ENCODE measurements around the gene ZNF654. TPM values are rescaled to one million over a fixed set of nuclear protein-coding genes. Genes with fewer than 3 reads are reported as not detected.

The ZNF654 gene
- total RNA-seq, 1 donor, result 20.7 TPM

- TF ChIP-seq CTCF (IDR thresholded peaks at IDR 0.05; ENCODE audit: insufficient read depth, low read depth, low read length), result no peak
- peak overlapping the region; percentile 19 for H3K4me3 ChIP-seq (ENCODE audit: low read depth, low read length)
- DNase-seq (ENCODE audit: low read depth), result peak; percentile 6
These were observed 28.8 kb upstream of the ZNF654 start for GRCh38 chr3:88030210-88030609.

DNA sequence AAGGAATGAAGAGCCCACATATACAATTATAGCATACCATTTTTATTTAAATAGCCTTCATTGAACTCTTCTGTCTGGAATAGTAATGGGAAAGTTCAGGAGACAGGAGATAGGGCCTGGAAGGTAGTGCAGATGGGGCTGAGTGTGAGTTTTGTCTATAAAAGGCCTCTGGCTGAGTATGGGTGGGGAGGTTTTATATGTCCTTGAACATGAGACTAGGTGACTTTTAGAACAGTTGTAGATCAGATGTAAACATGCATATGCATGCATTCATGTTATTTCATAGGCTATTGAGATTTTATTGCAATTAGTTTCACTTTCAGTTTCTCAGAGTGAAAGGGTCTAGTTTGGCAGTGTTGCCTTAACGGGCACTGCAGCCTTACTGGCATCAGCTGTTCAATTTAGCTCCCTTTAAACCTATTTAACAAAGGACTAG, 27.4 kb upstream of the ZNF654 start:
- no peak for TF ChIP-seq CTCF (IDR thresholded peaks at IDR 0.05; ENCODE audit: insufficient read depth, low read depth, low read length)
- peak overlapping the region; percentile 51 for H3K4me3 ChIP-seq (ENCODE audit: low read depth, low read length)
- peak; percentile 72 for DNase-seq (ENCODE audit: low read depth)

GRCh38 chr3:88032245-88032644, 26.8 kb upstream of the ZNF654 start:
- no peak for TF ChIP-seq CTCF (IDR thresholded peaks at IDR 0.05; ENCODE audit: insufficient read depth, low read depth, low read length)
- peak; percentile 7 for DNase-seq (ENCODE audit: low read depth)
- peak overlapping the region; percentile 51 for H3K4me3 ChIP-seq (ENCODE audit: low read depth, low read length)

DNA sequence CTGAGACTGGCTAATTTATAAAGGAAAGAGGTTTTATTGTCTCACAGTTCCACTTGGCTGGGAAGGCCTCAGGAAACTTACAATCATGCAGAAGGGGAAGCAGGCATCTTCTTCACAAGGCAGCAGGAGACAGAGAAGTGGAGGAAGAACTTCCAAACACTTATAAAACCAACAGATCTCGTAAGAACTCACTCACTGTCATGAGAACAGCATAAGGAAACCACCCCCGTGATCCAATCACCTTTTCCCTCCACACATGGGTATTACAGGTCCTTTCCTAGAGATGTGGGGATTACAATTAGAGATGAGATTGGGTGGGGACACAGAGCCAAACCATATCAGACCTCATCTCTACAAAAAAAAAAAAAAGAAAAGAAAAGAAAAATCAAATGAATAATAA, 26.0 kb upstream of the ZNF654 start:
- no peak for DNase-seq (ENCODE audit: low read depth)
- no peak overlapping the region for H3K4me3 ChIP-seq (ENCODE audit: low read depth, low read length)
- TF ChIP-seq CTCF (IDR thresholded peaks at IDR 0.05; ENCODE audit: insufficient read depth, low read depth, low read length), result no peak

DNA sequence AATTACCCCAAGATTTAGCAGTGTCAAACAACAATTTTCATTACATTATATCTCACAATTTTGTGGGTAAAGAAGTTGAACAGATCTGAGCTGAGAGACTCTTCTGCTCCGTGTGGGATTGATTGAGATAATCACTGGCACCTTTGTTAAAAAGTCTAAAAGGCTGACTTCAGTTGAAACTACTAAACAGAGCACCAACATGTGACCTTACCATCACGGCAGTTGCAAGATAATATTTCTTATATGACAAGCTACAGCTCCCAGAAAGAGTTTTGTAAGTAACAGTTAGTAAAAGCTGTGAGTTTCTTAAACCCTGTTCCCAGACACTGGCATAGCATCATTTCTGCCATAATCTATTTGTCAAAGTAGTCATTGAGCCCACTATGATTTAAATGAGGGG, 25.2 kb upstream of the ZNF654 start:
- no peak for TF ChIP-seq CTCF (IDR thresholded peaks at IDR 0.05; ENCODE audit: insufficient read depth, low read depth, low read length)
- no peak overlapping the region for H3K4me3 ChIP-seq (ENCODE audit: low read depth, low read length)
- DNase-seq (ENCODE audit: low read depth), result no peak

DNA sequence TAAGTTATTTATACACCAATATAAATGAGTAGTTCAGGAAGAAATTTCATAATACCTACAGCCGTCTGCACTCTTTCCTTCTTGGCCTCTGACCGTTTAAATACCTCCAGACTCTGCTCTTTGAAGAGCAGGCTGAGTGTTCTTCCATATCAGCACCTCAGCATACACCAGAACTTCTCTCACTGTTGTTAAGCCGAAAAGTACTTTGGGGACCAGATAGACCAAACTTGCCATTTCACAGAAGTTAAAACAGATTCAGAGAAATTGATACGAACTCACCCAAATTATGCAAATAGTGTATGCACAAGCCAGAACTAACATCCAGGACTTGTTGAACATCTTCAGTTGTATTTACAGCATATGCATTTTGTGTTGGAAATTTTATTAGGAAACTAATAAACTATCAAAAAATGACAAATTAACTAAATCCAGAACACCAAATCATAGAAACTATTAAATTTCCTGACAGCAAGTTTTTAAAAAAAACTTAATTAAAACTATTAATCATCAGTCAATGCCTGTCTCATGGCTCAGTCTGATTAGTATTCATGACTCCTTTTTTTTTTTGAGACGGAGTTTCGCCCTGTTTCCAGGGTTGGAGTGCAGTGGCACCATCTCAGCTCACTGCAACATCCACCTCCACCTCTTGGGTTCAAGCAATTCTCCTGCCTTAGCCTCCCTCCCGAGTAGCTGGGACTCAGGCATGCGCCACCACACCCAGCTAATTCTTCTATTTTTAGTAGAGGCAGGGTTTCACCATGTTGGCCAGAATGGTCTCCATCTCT, 24.4 kb upstream of the ZNF654 start:
- no peak for TF ChIP-seq CTCF (IDR thresholded peaks at IDR 0.05; ENCODE audit: insufficient read depth, low read depth, low read length)
- no peak for DNase-seq (ENCODE audit: low read depth)
- H3K4me3 ChIP-seq (ENCODE audit: low read depth, low read length), result no peak overlapping the region

DNA sequence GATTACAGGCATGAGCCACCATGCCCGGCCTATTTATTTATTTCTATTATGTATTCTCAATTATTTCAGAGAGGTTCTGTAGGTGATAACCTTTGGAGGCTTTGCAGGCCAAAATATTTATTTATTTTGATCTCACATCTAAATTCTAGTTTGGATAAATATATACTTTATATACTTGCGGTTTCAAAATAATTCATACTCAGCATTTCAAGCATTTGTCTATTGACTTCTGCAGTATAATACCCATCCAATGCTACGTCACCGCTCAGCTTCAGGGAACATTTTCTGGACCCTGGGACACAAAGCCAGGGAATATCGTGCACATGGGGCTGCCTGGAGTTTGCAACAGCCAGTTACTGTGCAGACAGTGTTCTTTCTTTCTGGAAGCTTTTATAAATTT, 22.8 kb upstream of the ZNF654 start:
- no peak overlapping the region for H3K4me3 ChIP-seq (ENCODE audit: low read depth, low read length)
- TF ChIP-seq CTCF (IDR thresholded peaks at IDR 0.05; ENCODE audit: insufficient read depth, low read depth, low read length), result no peak
- DNase-seq (ENCODE audit: low read depth), result no peak

All from fibroblast of villous mesenchyme (primary cell).